Large intestine (tissue), 12 donors: ENCODE measurements around the gene DBX2. TPM values are rescaled to one million over a fixed set of nuclear protein-coding genes. Genes with fewer than 3 reads are reported as not detected.
"Not testable (repeated sequence)": the region's sequence is repeated elsewhere in the genome, so short reads cannot be mapped to it uniquely, and the experiment has no call there.

Experiments used
- DNase-seq, 2 donors: peaks; one replicate each; pipeline versions ENCODE4 v3.0.0 to v3.0.0-alpha.2; 2013
- H3K27ac ChIP-seq: one replicate; pipeline ENCODE4 v1.5.1; 2013; ENCODE audit warnings: low read length
- H3K27me3 ChIP-seq: 2 replicates; pipeline ENCODE4 v1.6.1; 2013; ENCODE audit warnings: low read length; ENCODE audit not compliant: control insufficient read depth, insufficient read depth
- H3K36me3 ChIP-seq: 2 replicates; pipeline ENCODE4 v1.6.1; 2013; ENCODE audit warnings: low read length; ENCODE audit not compliant: control insufficient read depth, insufficient read depth
- H3K4me1 ChIP-seq: one replicate; pipeline ENCODE4 v1.6.1; 2013; ENCODE audit warnings: low read length; ENCODE audit not compliant: control insufficient read depth, insufficient read depth
- H3K4me3 ChIP-seq: one replicate; pipeline ENCODE4 v1.5.1; 2013; ENCODE audit warnings: low read length
- H3K9me3 ChIP-seq: one replicate; pipeline ENCODE4 v1.6.1; 2013; ENCODE audit warnings: mild to moderate bottlenecking, low read depth, low read length, moderate library complexity; ENCODE audit not compliant: control insufficient read depth
- WGBS: methylation state at CpG from one replicate; pipeline ENCODE4 v1.1.5; 2013; ENCODE audit warnings: low lambda C conversion rate; ENCODE audit not compliant: insufficient coverage; 5-methylcytosine and 5-hydroxymethylcytosine counted together
- long read RNA-seq, 11 donors: transcript quantifications; one replicate each; lab custom pipeline, GENCODE V29; 2026
- polyA plus RNA-seq: library from polyadenylated mRNA; unstranded; fragments of 120-200 nt; gene quantifications from one replicate; pipeline ENCODE4 v1.2.1, GENCODE V29; 2013

Gene DBX2
- 0.01 TPM for polyA plus RNA-seq
- long read RNA-seq, donor 1 = 0 reads
- long read RNA-seq, donor 2 = 0 reads
- long read RNA-seq, donor 3 = 0 reads
- long read RNA-seq, donor 4 = 0 reads
- long read RNA-seq, donor 5 = 0 reads
- long read RNA-seq, donor 6 = 0 reads
- long read RNA-seq, donor 7 = 0 reads
- long read RNA-seq, donor 8 = 0 reads
- long read RNA-seq, donor 9 = 0 reads
- long read RNA-seq, donor 10 = 0 reads
- long read RNA-seq, donor 11 = 0 reads

DNA sequence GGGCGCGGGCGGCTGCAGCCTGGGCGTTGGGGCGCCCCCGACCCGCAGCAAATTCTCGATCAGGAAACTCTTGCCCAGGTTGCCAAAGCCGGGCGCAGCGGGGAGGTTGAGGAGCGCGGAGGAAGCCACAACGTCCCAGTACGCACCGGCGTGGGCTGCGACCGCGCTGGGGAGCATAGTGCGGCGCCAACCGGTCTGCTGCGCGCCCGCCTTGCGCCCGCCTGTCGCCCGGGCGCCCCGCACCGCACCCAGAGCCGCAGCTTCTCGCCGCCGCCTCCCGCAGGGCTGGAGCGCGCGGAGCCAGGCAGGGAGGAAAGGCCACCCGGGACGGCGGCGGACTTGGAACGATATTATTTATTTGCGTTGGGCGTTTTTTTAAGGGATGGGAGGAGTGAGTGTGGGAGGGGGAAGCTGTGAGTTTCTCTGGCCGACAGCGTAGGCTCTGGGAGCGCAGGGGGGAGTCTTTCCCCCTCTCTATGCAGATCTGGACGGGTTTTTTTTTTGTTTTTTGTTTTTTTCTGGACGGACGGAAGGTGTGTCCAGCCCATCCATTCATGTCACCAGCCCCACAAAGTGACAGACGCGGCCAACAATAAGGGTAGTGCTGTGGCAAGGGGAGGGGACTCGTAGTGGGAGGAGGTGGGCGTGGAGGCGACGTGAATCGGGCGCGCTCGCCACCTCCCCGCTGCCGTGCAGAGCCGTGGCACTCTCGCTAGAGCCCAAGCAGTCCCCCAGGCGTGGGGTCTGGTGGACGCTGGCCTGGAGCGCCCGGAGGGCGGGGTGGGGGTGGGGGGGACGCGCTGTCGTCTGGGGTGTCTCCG lies at the start of gene DBX2:
DBX2 (minus strand) TSS at position 349 of the 821 bp plus-strand sequence; CDS start at position 177, 172 bp downstream.
- Histone ChIP-seq H3K4me3 (peak within 1 kb of the TSS; percentile 25), H3K27me3 (peaks cover 50% of the 10 kb centered on the region), H3K36me3 (no peaks in the 10 kb centered on the region), H3K4me1 (no peaks in the 10 kb centered on the region), H3K9me3 (no peaks in the 10 kb centered on the region), H3K27ac (no peak within 1 kb of the TSS)
- no CpG with 5 or more reads among the region's 77 CpGs for WGBS
- DNase-seq = peak; percentile 1 to 32

DNA sequence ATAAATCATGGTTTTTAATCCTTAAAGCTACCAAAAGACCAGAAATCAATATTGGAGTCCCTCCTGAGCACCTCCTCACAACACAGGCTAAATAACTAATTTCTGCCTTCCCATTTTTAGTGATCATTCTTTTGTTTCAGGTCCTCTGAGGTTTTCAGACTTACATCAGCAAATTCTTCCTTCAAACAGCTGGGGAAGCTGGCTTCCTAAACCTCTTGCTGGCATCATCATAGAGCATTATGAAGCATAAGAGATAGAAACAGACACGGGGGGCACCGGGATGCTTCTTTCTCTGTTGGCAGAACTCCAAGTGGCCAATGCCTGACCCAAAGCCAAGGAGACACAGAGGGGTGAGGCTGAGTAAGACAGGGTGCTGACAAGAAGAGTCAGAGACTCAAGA lies 47.9 kb upstream of the DBX2 start:
- peaks cover 3% of the 10 kb centered on the region for H3K27me3 ChIP-seq
- 90% methylated on average over 2 of the region's 2 CpGs for WGBS
- H3K9me3 ChIP-seq = no peaks in the 10 kb centered on the region

DNA sequence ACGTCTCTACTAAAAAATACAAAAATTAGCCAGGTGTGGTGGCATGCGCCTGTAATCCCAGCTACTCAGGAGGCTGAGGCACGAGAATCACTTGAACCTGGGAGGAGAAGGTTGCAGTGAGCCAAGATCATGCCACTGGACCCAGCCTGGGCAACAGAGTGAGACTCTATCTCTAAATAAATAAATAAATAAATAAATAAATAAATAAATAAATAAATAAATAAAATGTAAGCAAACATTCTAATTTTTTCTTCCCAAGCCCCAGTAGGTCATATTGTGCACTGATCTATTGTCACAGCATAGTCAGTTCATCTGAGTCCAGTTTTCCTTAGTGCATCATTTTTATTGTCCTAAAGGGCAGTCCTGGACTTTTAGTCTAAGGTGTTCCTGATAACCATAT lies 44.5 kb upstream of the DBX2 start:
- not testable (repeated sequence) for H3K36me3 ChIP-seq, H3K4me1 ChIP-seq
- no CpG with 5 or more reads among the region's 3 CpGs for WGBS

More for the DNA sequence above, 47.9 kb upstream of the DBX2 start:
- H3K4me1 ChIP-seq = no peaks in the 10 kb centered on the region
- no peak overlapping the region for H3K4me3 ChIP-seq
- DNase-seq = no peak
- H3K36me3 ChIP-seq = no peaks in the 10 kb centered on the region
- no peak overlapping the region for H3K27ac ChIP-seq

DNA sequence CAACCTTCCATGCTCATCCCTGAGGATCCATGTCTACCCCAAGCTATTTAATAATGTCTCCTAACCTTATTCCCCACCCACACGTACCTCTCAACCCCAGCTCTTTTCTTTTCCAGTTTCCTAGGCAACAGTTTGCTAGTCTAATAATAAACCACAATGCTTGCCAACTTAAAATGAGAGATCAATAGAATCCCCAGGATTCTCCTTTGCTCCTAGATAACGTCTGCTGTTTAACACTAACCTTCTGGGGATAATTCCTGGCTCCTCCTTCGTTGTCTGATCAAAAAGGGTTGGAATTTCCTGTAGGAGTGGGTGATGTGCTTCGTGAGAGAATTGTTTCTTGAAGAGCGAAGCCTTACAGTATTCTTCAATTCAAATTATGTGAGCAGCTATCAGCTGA lies 42.2 kb upstream of the DBX2 start:
- DNase-seq = no peak
- H3K27me3 ChIP-seq = peaks cover 3% of the 10 kb centered on the region
- H3K9me3 ChIP-seq = no peaks in the 10 kb centered on the region
- 48% methylated on average over 4 of the region's 5 CpGs for WGBS
- no peaks in the 10 kb centered on the region for H3K36me3 ChIP-seq
- no peak overlapping the region for H3K4me3 ChIP-seq
- no peaks in the 10 kb centered on the region for H3K4me1 ChIP-seq
- no peak overlapping the region for H3K27ac ChIP-seq

More for the DNA sequence above, 44.5 kb upstream of the DBX2 start:
- DNase-seq, H3K9me3 ChIP-seq, H3K27ac ChIP-seq, H3K27me3 ChIP-seq, H3K4me3 ChIP-seq: not testable (repeated sequence)

DNA sequence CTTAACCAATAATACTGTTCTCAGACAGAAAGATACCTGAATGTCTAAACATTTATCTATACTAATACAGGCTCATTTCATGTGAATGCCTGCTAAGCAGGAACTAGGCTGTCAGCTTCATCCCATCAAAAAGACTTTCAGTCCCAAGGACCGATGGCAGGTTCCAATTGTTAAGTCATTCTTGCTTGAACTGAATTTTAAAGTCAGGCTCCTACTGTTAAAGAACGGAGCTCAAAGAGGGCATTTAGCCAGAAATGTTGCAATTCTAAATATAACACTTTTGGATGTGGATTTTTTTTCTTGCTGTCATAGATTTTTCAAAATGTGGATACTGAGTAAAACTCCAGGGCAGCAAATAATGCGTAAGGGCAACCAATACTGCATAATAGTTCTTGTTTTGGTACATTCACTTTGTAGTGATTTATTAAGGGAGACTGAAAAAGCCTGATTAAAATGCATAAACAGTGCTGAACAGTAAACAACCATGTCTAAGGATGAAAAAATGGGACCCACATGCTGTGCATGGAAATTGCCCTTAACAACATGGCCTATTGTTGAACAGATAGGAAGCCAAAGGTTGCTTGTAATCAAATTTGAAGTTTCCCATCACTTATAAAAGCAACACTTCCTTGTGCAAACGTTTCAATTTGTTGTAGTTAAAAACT lies 38.6 kb upstream of the DBX2 start:
- Histone ChIP-seq H3K9me3 (no peaks in the 10 kb centered on the region), H3K27ac (no peak overlapping the region), H3K4me1 (no peaks in the 10 kb centered on the region), H3K27me3 (no peaks in the 10 kb centered on the region), H3K4me3 (no peak overlapping the region), H3K36me3 (no peaks in the 10 kb centered on the region)
- no peak for DNase-seq
- 50% methylated on average over 2 of the region's 4 CpGs for WGBS

DNA sequence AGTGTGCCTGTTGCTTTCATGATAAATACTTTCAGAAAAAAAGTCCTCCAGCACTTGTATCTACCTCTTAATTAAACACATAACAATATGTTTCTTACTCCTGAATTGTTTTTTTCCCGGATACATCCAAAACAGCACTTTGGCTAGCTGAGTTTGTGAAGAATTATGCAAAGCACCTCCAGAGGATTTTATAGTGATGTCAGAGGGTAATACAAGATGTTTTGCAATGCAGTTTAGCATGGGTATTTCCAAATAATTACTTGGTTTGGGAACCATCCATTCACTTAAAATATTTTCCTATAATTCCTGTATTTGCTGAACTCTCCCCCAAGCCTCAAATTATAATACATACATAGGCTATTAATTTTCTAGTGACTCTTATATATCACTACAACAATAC lies 37.7 kb upstream of the DBX2 start:
- no peaks in the 10 kb centered on the region for H3K9me3 ChIP-seq
- no peak overlapping the region for H3K4me3 ChIP-seq
- H3K27me3 ChIP-seq = no peaks in the 10 kb centered on the region
- no peaks in the 10 kb centered on the region for H3K36me3 ChIP-seq
- DNase-seq = no peak
- no CpG with 5 or more reads among the region's 1 CpG for WGBS
- H3K27ac ChIP-seq = no peak overlapping the region
- no peaks in the 10 kb centered on the region for H3K4me1 ChIP-seq

DNA sequence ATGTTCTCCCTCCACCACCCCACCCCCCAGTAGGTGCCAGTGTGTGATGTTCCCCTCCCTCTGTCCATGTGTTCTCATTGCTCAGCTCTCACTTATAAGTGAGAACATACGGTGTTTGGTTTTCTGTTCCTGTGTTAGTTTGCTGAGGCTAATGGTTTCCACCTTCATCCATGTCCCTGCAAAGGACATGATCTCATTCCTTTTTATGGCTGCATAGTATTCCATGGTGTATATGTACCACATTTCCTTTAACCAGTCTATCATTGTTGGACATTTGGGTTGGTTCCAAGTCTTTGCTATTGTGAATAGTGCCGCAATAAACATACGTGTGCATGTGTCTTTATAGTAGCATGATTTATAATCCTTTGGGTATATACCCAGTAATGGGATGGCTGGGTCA lies 33.3 kb upstream of the DBX2 start:
- WGBS = no CpG with 5 or more reads among the region's 3 CpGs
- H3K27ac ChIP-seq = not testable (repeated sequence)

DNA sequence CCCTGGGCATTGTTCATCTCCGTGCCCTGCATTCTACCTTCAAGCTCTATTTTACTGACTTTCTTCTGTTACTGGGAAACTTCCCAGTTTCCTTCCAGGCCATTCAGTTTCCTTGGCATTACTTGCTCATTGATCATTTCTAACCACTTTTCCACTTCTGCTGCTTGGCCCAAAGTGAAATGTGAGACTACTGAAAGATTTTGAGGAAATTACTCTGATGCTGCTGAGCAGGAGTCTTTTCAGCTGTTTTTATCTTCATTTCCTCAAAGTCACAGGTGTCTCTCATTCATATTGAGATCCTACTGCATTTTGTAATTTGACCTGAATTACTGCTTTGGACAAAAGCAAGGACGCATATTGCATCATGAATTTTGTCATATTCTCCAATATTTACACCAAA lies 26.4 kb upstream of the DBX2 start:
- Histone ChIP-seq H3K4me3 (no peak overlapping the region), H3K36me3 (no peaks in the 10 kb centered on the region), H3K27me3 (peaks cover 3% of the 10 kb centered on the region), H3K9me3 (no peaks in the 10 kb centered on the region), H3K27ac (no peak overlapping the region), H3K4me1 (no peaks in the 10 kb centered on the region)
- DNase-seq = no peak
- WGBS = 88% methylated on average over 1 of the region's 2 CpGs

More for the DNA sequence above, 33.3 kb upstream of the DBX2 start:
- not testable (repeated sequence) for H3K4me1 ChIP-seq, H3K4me3 ChIP-seq, DNase-seq, H3K27me3 ChIP-seq, H3K9me3 ChIP-seq, H3K36me3 ChIP-seq

DNA sequence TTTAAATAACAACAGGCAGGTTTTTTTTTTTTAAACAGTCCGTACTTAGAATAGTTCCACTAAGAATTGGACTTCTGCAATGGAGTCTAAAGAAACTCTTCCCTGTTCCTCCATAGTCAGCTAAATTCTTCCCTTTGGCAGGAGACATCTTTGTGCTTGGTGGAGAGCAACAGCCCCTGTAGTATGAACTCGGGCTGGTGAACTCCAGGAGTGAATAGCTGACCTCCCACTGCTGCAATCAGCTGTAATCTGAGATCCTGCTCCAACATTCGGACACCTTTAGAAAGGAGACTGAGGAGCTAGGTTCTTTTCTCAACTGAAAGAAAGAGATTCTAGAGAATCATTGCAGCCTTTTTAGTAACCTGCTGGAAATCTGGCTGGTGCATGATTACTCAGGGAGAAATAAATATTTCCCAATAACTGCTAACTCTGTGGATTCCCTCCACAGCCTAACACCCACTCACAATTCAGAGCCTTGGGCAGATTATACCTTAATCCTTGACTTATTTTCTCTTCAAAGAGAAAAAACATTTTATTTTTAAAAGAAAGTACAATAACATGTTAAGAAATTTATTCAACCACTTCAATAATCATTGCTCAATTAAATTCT lies 25.6 kb upstream of the DBX2 start:
- no peak overlapping the region for H3K27ac ChIP-seq
- H3K4me1 ChIP-seq = no peaks in the 10 kb centered on the region
- no peaks in the 10 kb centered on the region for H3K36me3 ChIP-seq
- H3K4me3 ChIP-seq = no peak overlapping the region
- 100% methylated on average over 1 of the region's 3 CpGs for WGBS
- DNase-seq = no peak
- H3K27me3 ChIP-seq = peaks cover 3% of the 10 kb centered on the region
- H3K9me3 ChIP-seq = no peaks in the 10 kb centered on the region

DNA sequence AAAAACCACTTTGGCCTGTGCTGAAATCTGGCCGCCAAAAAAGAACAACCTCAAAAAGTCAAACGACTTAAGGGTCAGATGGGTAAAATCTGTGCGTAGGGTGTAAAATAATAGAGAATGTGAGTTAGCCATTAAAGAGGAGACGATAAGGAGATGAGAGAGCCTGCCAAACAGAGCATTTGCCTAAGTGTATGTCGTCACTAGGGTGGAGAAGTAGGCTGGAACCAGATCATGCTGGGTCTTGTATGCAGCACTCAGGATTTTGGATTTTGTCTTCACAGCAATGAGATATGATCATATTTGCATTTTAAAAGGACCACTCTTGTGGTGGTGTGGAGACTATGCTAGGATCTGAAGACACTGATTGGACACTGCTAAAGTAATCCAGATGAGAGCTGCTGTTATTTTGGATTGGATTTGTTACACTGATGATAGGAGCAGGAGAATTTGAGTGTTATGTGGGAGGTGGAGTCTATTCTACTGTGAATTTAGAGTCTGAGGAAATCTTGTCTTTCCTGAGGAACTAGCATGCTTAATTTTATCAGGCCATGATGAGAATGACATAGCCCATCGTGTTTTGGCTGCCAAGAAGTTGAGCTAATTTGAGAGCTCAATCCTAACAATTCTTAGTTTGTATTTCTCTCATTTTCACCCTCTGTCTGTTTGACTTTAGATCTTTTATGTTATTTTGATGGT lies 24.8 kb upstream of the DBX2 start:
- DNase-seq = no peak
- Histone ChIP-seq H3K27ac (no peak overlapping the region), H3K36me3 (no peaks in the 10 kb centered on the region), H3K27me3 (peaks cover 3% of the 10 kb centered on the region), H3K4me3 (no peak overlapping the region), H3K9me3 (no peaks in the 10 kb centered on the region), H3K4me1 (no peaks in the 10 kb centered on the region)
- WGBS = 100% methylated on average over 2 of the region's 6 CpGs
